Measurements from ENCODE around the gene AKR1C8.

DNA sequence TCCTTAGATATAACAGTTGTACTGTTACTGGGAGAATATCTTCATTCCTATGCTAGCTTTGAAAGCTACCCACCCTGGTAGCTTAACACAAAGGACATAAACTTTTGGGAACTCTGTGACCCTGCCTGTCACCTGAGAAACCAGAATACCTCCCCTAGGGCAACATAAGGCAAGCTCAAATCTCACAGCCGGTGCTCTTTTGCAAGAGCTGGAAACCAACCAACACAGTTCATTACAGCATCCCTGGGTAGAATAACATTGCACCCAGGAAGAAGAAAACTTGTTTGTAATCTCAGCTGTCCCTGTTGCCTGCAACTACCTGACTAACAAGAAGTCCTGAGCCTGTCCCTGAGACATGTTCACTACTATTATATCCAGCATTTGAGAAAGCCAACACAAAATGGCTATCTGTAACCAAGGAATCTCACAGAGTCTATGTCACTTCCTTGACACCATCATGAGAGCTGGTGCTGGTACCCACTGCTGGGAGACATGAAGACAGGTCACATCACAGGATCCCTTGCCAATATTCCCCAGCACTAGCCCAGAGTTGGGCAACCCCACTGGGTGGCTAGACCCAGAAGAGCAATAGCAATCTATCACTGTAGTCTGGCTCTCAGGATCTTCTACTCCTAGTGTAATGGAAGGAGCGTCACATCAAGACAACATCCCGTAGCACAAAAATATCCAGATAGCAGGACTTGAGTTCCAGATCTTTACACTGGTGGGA, 59.5 kb downstream of the AKR1C8 start:
- TF ChIP-seq CEBPB (IDR thresholded peaks at IDR 0.05; ENCODE audit: borderline replicate concordance in 1 of 2, low read depth in 2 of 2, low read length in 2 of 2) (no peak), NBN (IDR thresholded peaks at IDR 0.05) (no peak), SREBF2 (IDR thresholded peaks at IDR 0.05; ENCODE audit: low read length) (no peak), EP300 (IDR thresholded peaks at IDR 0.05; ENCODE audit: borderline replicate concordance in 1 of 2, control insufficient read depth in 1 of 2, low read depth in 2 of 2, low read length in 2 of 2) (no peak), CHD1 (IDR thresholded peaks at IDR 0.05; ENCODE audit: low read depth, low read length) (no peak), RFX5 (IDR thresholded peaks at IDR 0.05; ENCODE audit: low read depth, low read length) (no peak), KDM1A (IDR thresholded peaks at IDR 0.05; ENCODE audit: borderline replicate concordance) (no peak), POLR2AphosphoS2 (IDR thresholded peaks at IDR 0.05; ENCODE audit: low read depth, low read length) (no peak), HDAC2 (IDR thresholded peaks at IDR 0.05) (no peak), NR2F1 (conservative IDR thresholded peaks at IDR 0.05) (no peak)
- TF ChIP-seq, protein P1, sequence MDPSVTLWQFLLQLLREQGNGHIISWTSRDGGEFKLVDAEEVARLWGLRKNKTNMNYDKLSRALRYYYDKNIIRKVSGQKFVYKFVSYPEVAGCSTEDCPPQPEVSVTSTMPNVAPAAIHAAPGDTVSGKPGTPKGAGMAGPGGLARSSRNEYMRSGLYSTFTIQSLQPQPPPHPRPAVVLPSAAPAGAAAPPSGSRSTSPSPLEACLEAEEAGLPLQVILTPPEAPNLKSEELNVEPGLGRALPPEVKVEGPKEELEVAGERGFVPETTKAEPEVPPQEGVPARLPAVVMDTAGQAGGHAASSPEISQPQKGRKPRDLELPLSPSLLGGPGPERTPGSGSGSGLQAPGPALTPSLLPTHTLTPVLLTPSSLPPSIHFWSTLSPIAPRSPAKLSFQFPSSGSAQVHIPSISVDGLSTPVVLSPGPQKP (IDR thresholded peaks at IDR 0.05; ENCODE audit: low read depth, low read length) = no peak
- TF ChIP-seq, protein P2, sequence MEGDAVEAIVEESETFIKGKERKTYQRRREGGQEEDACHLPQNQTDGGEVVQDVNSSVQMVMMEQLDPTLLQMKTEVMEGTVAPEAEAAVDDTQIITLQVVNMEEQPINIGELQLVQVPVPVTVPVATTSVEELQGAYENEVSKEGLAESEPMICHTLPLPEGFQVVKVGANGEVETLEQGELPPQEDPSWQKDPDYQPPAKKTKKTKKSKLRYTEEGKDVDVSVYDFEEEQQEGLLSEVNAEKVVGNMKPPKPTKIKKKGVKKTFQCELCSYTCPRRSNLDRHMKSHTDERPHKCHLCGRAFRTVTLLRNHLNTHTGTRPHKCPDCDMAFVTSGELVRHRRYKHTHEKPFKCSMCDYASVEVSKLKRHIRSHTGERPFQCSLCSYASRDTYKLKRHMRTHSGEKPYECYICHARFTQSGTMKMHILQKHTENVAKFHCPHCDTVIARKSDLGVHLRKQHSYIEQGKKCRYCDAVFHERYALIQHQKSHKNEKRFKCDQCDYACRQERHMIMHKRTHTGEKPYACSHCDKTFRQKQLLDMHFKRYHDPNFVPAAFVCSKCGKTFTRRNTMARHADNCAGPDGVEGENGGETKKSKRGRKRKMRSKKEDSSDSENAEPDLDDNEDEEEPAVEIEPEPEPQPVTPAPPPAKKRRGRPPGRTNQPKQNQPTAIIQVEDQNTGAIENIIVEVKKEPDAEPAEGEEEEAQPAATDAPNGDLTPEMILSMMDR (IDR thresholded peaks at IDR 0.05 in 2 of 3, conservative IDR thresholded peaks at IDR 0.05 in 1 of 3; ENCODE audit: control insufficient read depth in 2 of 3, extremely low read depth in 1 of 3, insufficient read depth in 1 of 3, low read depth in 3 of 3, low read length in 3 of 3) = no peak

All from GM12878 (cell line).